A549 treated with Hydrocortisone at 1 μM for 4 hours (cell line): Measurements from ENCODE around the gene FOXD4. TPM values are rescaled to one million over a fixed set of nuclear protein-coding genes. Genes with fewer than 3 reads are reported as not detected.

Experiments
- total RNA-seq: library from RNA; stranded (reverse); fragments of 200-300 nt; extraction: Qiagen RNA extraction; gene quantifications from 5 replicates; pipeline ENCODE4 v1.2.3, GENCODE V29; 2022

Gene FOXD4
- total RNA-seq: 0.23 to 0.55 TPM (median 0.44 TPM) in 5 replicates

GRCh38 chr9:117995-118467 is at the start of gene FOXD4:
Gene FOXD4 (minus strand): TSS chr9:118417. CDS start chr9:118119, 298 bp downstream.

Other genes starting within 250 kb of the FOXD4 start
- 7.1 to 12.3 TPM (median 11.7 TPM) in 5 replicates for gene WASHC1, start 89.0 kb downstream of the FOXD4 start, total RNA-seq
- 25.7 to 29.3 TPM (median 27.3 TPM) in 5 replicates for gene ZNG1A, start 60.6 kb upstream of the FOXD4 start, total RNA-seq
- gene DOCK8, start 96.4 kb upstream of the FOXD4 start, total RNA-seq: 0.20 to 0.46 TPM (median 0.37 TPM) in 5 replicates